Trophoblast cell (in vitro differentiated cells and primary cell): ENCODE measurements around the gene DNM3.
A peak's percentile ranks its signal among the peaks of the same experiment; 100 is the strongest.

Experiments
- DNase-seq, 2 donors: peaks; one replicate each; pipeline ENCODE4 v3.0.0-alpha.2; 2016
- H2AFZ ChIP-seq: 2 replicates; pipeline ENCODE4 v1.6.1; 2013; ENCODE audit warnings: low read length, moderate library complexity, mild to moderate bottlenecking; ENCODE audit not compliant: insufficient read depth, poor library complexity
- H2AK5ac ChIP-seq: 2 replicates; pipeline ENCODE4 v1.6.1; 2013; ENCODE audit warnings: mild to moderate bottlenecking, low read length
- H2BK120ac ChIP-seq: 2 replicates; pipeline ENCODE4 v1.6.1; 2013; ENCODE audit warnings: low read length, mild to moderate bottlenecking, moderate library complexity; ENCODE audit not compliant: insufficient read depth, poor library complexity
- H2BK12ac ChIP-seq: 2 replicates; pipeline ENCODE4 v1.6.1; 2013; ENCODE audit warnings: mild to moderate bottlenecking, low read length, moderate library complexity
- H2BK5ac ChIP-seq: 2 replicates; pipeline ENCODE4 v1.6.1; 2013; ENCODE audit warnings: low read length, low read depth, moderate library complexity, mild to moderate bottlenecking; ENCODE audit not compliant: poor library complexity
- H3K14ac ChIP-seq: 2 replicates; pipeline ENCODE4 v1.6.1; 2013; ENCODE audit warnings: mild to moderate bottlenecking, low read length
- H3K18ac ChIP-seq: 2 replicates; pipeline ENCODE4 v1.6.1; 2013; ENCODE audit warnings: mild to moderate bottlenecking, low read length
- H3K23ac ChIP-seq: 2 replicates; pipeline ENCODE4 v1.6.1; 2013; ENCODE audit warnings: low read length
- H3K27ac ChIP-seq: 2 replicates; pipeline ENCODE4 v1.5.1; 2013; ENCODE audit warnings: low read depth, mild to moderate bottlenecking, inconsistent platforms, low read length, moderate library complexity
- H3K27me3 ChIP-seq: 2 replicates; pipeline ENCODE4 v1.6.1; 2013; ENCODE audit warnings: inconsistent platforms, mild to moderate bottlenecking, low read length, moderate library complexity; ENCODE audit not compliant: insufficient read depth
- H3K36me3 ChIP-seq, 2 experiments: 1 replicate in 1 of 2; 2 replicates in 1 of 2; pipeline ENCODE4 v1.6.1; 2013; ENCODE audit warnings: low read length in 2 of 2, mild to moderate bottlenecking in 2 of 2, moderate library complexity in 1 of 2; ENCODE audit not compliant: insufficient read depth in 2 of 2, control insufficient read depth in 1 of 2
- H3K4ac ChIP-seq: 2 replicates; pipeline ENCODE4 v1.6.1; 2013; ENCODE audit warnings: low read depth, mild to moderate bottlenecking, low read length, moderate library complexity
- H3K4me1 ChIP-seq, 2 experiments: 1 replicate in 1 of 2; 2 replicates in 1 of 2; pipeline ENCODE4 v1.6.1; 2013; ENCODE audit warnings: low read length in 2 of 2, mild to moderate bottlenecking in 2 of 2, moderate library complexity in 1 of 2; ENCODE audit not compliant: insufficient read depth in 2 of 2, control insufficient read depth in 1 of 2
- H3K4me2 ChIP-seq: 2 replicates; pipeline ENCODE4 v1.6.1; 2013; ENCODE audit warnings: inconsistent platforms, mild to moderate bottlenecking, low read length, moderate library complexity
- H3K4me3 ChIP-seq: 2 replicates; pipeline ENCODE4 v1.5.1; 2013; ENCODE audit warnings: mild to moderate bottlenecking, low read depth, low read length, inconsistent platforms
- H3K79me1 ChIP-seq: one replicate; pipeline ENCODE4 v1.6.1; 2013; ENCODE audit warnings: low read length
- H3K79me2 ChIP-seq: 2 replicates; pipeline ENCODE4 v1.6.1; 2013; ENCODE audit warnings: low read length, mild to moderate bottlenecking; ENCODE audit not compliant: control insufficient read depth, insufficient read depth, poor library complexity
- H3K9ac ChIP-seq: 2 replicates; pipeline ENCODE4 v1.6.1; 2013; ENCODE audit warnings: mild to moderate bottlenecking, low read length
- H3K9me3 ChIP-seq: 2 replicates; pipeline ENCODE4 v1.6.1; 2013; ENCODE audit warnings: low read depth, mild to moderate bottlenecking, control low read depth, inconsistent platforms, low read length; ENCODE audit not compliant: insufficient read depth
- H4K12ac ChIP-seq: 2 replicates; pipeline ENCODE4 v1.6.1; 2013; ENCODE audit warnings: low read depth, mild to moderate bottlenecking, low read length, moderate library complexity
- H4K8ac ChIP-seq: 2 replicates; pipeline ENCODE4 v1.6.1; 2013; ENCODE audit warnings: low read depth, mild to moderate bottlenecking, low read length, moderate library complexity
- H4K91ac ChIP-seq: one replicate; pipeline ENCODE4 v1.6.1; 2013; ENCODE audit warnings: low read depth, mild to moderate bottlenecking, low read length, moderate library complexity
- WGBS: extraction: QIAGEN DNeasy Blood & Tissue Kit; methylation state at CpG from one replicate; pipeline ENCODE4 v1.1.7; 2013; ENCODE audit warnings: missing lambda C conversion rate; ENCODE audit not compliant: insufficient read length, insufficient coverage; ENCODE audit errors: extremely low coverage; 5-methylcytosine and 5-hydroxymethylcytosine counted together

The DNM3 gene

DNA sequence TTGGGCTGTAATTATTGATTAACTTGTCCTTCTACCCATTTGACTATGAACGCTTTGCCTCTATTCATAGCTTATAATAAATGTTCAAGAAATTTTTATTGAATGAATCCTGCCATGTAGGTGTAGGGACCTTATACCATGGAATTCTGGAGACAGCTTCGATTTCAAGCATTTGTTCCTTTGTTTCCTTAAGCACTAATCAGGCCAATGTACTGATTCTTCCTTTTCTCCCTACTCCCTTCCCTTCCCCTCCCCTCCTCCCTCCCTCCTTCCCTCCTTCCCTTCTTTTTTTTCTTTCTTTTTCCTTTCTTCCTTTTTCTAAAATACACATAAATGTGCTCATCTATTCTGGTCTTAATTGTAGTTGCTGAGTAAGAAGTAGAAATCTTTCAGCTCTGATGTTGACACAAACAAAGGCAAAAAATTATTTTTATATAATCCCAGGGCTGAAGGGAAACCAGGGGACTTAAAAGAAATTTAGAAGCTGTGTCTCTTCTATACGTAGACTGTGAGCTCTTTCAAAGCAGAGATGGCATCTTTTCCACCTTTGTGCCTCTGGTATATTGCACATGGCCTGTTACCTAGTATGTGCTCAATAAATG is 24.9 kb upstream of the DNM3 start:
- no peak overlapping the region for H2BK12ac ChIP-seq
- no peak overlapping the region for H4K8ac ChIP-seq
- H3K14ac ChIP-seq, result no peak overlapping the region
- H3K79me1 ChIP-seq, result peaks cover 5% of the 10 kb centered on the region
- no peak overlapping the region for H3K4me2 ChIP-seq
- no peak overlapping the region for H4K91ac ChIP-seq
- H3K9ac ChIP-seq, result no peak overlapping the region
- H3K79me2 ChIP-seq, result no peaks in the 10 kb centered on the region
- no peak overlapping the region for H3K4me3 ChIP-seq
- no peak overlapping the region for H2AK5ac ChIP-seq
- no peaks in the 10 kb centered on the region for H3K27me3 ChIP-seq
- WGBS, result no CpG with 5 or more reads among the region's 3 CpGs
- H3K23ac ChIP-seq, result no peak overlapping the region
- no peak overlapping the region for H3K18ac ChIP-seq
- H3K4me1 ChIP-seq, result peaks cover 7 to 9% of the 10 kb centered on the region in 2 experiments
- H2BK5ac ChIP-seq, result no peak overlapping the region
- no peak overlapping the region for H2AFZ ChIP-seq
- H4K12ac ChIP-seq, result no peak overlapping the region
- no peak overlapping the region for H3K27ac ChIP-seq
- no peaks in the 10 kb centered on the region for H3K9me3 ChIP-seq
- no peak overlapping the region for H2BK120ac ChIP-seq
- DNase-seq, result no peak
- H3K4ac ChIP-seq, result no peak overlapping the region
- H3K36me3 ChIP-seq, result no peaks in the 10 kb centered on the region

DNA sequence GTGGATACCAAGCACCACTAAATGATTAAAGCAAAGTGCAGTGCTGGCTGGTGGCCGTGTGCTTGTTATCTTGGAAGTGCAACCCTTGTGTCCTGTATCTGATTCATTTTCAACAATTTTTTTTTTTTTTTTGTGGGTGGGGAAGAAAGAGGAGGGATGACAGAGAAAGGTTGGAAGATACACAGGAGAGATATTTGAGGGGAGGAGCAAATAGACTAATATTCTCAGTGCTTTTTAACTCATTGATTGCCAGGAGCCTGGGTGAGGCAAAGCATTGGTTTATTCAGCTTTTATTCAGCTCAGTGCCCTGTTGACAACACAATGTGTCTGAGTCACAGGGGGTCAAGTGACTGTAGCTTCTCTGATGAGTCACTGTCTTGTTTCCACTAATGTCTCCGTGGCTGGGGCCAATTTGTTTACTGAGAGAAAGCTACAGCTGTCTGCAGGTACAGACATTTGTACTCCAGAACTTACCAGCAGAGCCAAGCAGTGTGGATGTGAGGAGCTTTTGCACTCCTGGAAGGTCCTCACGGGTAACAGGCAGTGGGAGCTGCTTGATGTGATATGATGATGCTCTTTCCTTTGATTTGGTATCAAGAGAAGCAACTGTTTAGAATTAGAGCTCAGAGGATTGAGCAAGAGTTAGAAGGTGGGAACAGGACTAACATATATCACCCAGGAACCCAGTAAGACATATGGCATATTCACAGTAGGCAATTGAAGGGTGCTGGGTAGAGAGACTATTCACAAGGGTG is 23.6 kb upstream of the DNM3 start:
- Histone ChIP-seq H3K4me3 (no peak overlapping the region), H4K91ac (peak overlapping the region; percentile 7), H2BK12ac (peak overlapping the region; percentile 25), H3K36me3 (no peaks in the 10 kb centered on the region), H3K4me1 (peaks cover 7 to 9% of the 10 kb centered on the region in 2 experiments), H4K8ac (peak overlapping the region; percentile 21), H3K79me2 (no peaks in the 10 kb centered on the region), H3K27me3 (no peaks in the 10 kb centered on the region), H3K4me2 (no peak overlapping the region), H2AFZ (no peak overlapping the region), H3K23ac (no peak overlapping the region), H2BK5ac (no peak overlapping the region), H3K14ac (peak overlapping the region; percentile 11), H3K79me1 (peaks cover 5% of the 10 kb centered on the region), H3K9me3 (no peaks in the 10 kb centered on the region), H3K27ac (no peak overlapping the region), H4K12ac (no peak overlapping the region), H3K4ac (no peak overlapping the region), H3K18ac (no peak overlapping the region), H2AK5ac (no peak overlapping the region), H3K9ac (no peak overlapping the region), H2BK120ac (no peak overlapping the region)
- no CpG with 5 or more reads among the region's 3 CpGs for WGBS
- DNase-seq, result peak; percentile 46 to 58

DNA sequence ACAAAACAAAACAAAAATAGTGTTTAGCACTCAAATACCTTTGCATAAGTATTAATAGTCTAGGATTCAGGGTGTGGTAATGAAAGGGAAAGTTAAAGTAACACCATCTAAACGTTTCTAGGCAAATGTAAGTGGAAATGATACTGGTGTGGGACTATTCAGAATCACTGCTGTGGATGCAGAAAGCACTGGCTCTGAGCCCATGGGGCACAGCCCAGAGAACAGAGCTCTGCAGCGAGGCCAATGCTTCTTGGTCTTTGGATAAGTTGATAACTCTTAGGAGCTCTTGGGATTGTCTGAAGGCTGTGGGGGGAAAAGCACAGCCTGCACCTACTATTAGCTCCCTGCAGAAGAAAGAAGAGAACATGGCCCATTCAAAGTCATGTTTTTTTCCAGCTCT is 21.4 kb upstream of the DNM3 start:
- no peaks in the 10 kb centered on the region for H3K9me3 ChIP-seq
- peaks cover 7 to 9% of the 10 kb centered on the region in 2 experiments for H3K4me1 ChIP-seq
- no peak overlapping the region for H3K14ac ChIP-seq
- no peak overlapping the region for H2AFZ ChIP-seq
- no peak overlapping the region for H4K91ac ChIP-seq
- H3K9ac ChIP-seq, result no peak overlapping the region
- H3K79me2 ChIP-seq, result no peaks in the 10 kb centered on the region
- no peak for DNase-seq
- no peak overlapping the region for H2BK120ac ChIP-seq
- no peak overlapping the region for H2BK5ac ChIP-seq
- no peak overlapping the region for H3K23ac ChIP-seq
- H4K8ac ChIP-seq, result no peak overlapping the region
- no peaks in the 10 kb centered on the region for H3K27me3 ChIP-seq
- H3K18ac ChIP-seq, result no peak overlapping the region
- no peaks in the 10 kb centered on the region for H3K36me3 ChIP-seq
- WGBS, result no CpG with 5 or more reads among the region's 2 CpGs
- no peak overlapping the region for H3K27ac ChIP-seq
- H2BK12ac ChIP-seq, result no peak overlapping the region
- no peak overlapping the region for H2AK5ac ChIP-seq
- no peak overlapping the region for H3K4me3 ChIP-seq
- no peak overlapping the region for H3K4ac ChIP-seq
- H3K4me2 ChIP-seq, result no peak overlapping the region
- no peak overlapping the region for H4K12ac ChIP-seq
- H3K79me1 ChIP-seq, result peaks cover 5% of the 10 kb centered on the region

DNA sequence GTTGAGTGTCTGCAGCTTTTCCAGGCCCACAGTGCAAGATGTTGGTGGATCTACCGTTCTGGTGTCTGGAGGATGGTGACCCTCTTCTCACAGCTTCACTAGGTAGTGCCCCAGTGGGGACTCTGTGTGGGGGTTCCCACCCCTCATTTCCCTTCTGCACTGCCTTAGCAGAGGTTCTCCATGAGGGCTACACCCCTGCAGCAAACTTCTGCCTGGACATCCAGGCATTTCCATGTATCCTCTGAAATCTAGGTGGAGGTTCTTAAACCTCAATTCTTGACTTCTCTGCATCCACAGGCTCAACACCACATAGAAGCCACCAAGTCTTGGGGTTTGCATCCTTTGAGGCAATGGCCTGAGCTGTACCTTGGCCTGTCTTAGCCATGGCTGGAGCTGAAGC is 14.3 kb upstream of the DNM3 start:
- H3K4me3 ChIP-seq, result no peak overlapping the region
- no peak overlapping the region for H2AFZ ChIP-seq
- H3K79me2 ChIP-seq, result no peaks in the 10 kb centered on the region
- H3K9ac ChIP-seq, result no peak overlapping the region
- H3K27me3 ChIP-seq, result no peaks in the 10 kb centered on the region
- no peak overlapping the region for H3K27ac ChIP-seq
- H3K18ac ChIP-seq, result no peak overlapping the region
- DNase-seq, result no peak
- no peak overlapping the region for H4K12ac ChIP-seq
- no peaks in the 10 kb centered on the region for H3K79me1 ChIP-seq
- H2BK5ac ChIP-seq, result no peak overlapping the region
- H2BK12ac ChIP-seq, result no peak overlapping the region
- H4K91ac ChIP-seq, result no peak overlapping the region
- H3K9me3 ChIP-seq, result peaks cover 6% of the 10 kb centered on the region
- no peak overlapping the region for H3K14ac ChIP-seq
- no peak overlapping the region for H4K8ac ChIP-seq
- H2AK5ac ChIP-seq, result no peak overlapping the region
- H2BK120ac ChIP-seq, result no peak overlapping the region
- H3K4me1 ChIP-seq, result no peaks in the 10 kb centered on the region
- no peak overlapping the region for H3K23ac ChIP-seq
- H3K4ac ChIP-seq, result no peak overlapping the region
- WGBS, result no CpG with 5 or more reads among the region's 1 CpG
- H3K4me2 ChIP-seq, result no peak overlapping the region
- no peaks in the 10 kb centered on the region for H3K36me3 ChIP-seq
